Right lobe of liver (tissue), 6 donors: ENCODE measurements around the gene INTS1. TPM values are rescaled to one million over a fixed set of nuclear protein-coding genes. Genes with fewer than 3 reads are reported as not detected.

Experiments used
- ATAC-seq, 4 donors: fragments of 200-7000 bp; cut with Tn5 transposase; one replicate each; pipeline ENCODE4 v1.9.1; 2020; ENCODE audit warnings: mild to moderate bottlenecking in 4 of 4, moderate library complexity in 4 of 4
- DNase-seq, 3 donors: peaks; one replicate each; pipeline ENCODE4 v3.0.0-alpha.2; 2020
- H3K27ac ChIP-seq, 3 donors: fragments of 200-600 bp; one replicate each; pipeline ENCODE4 v1.8.0; 2022
- H3K27me3 ChIP-seq, 2 donors: fragments of 200-600 bp; one replicate each; pipeline ENCODE4 v1.8.0; 2022
- H3K36me3 ChIP-seq, 4 donors: fragments of 200-600 bp; sonication (generic) in 1 of 4; one replicate each; pipeline versions ENCODE4 v1.5.1 to v1.8.0; 2017 to 2022; ENCODE audit warnings: control low read depth in 1 of 4
- H3K4me1 ChIP-seq, 4 donors: fragments of 200-600 bp; sonication (generic) in 1 of 4; one replicate each; pipeline versions ENCODE4 v1.5.1 to v1.8.0; 2017 to 2022; ENCODE audit warnings: control low read depth in 1 of 4
- H3K4me3 ChIP-seq, 3 donors: fragments of 200-600 bp; one replicate each; pipeline ENCODE4 v1.8.0; 2022
- H3K9me3 ChIP-seq, 4 donors: fragments of 200-600 bp; sonication (generic) in 1 of 4; one replicate each; pipeline versions ENCODE4 v1.5.1 to v1.8.0; 2017 to 2022; ENCODE audit warnings: control low read depth in 1 of 4
- CTCF ChIP-seq, 4 donors: fragments of 200-600 bp in 3 of 4; fragments of 450-650 bp in 1 of 4; IDR thresholded peaks; one replicate each; pipeline versions ENCODE4 v1.5.1 to v1.8.0; 2016 to 2022; ENCODE audit warnings: antibody characterized with exemption in 4 of 4, mild to moderate bottlenecking in 2 of 4
- POLR2A ChIP-seq: fragments of 450-650 bp; IDR thresholded peaks from one replicate; pipeline ENCODE4 v1.6.1; 2017; ENCODE audit warnings: antibody characterized with exemption, mild to moderate bottlenecking
- WGBS: methylation state at CpG from one replicate; pipeline ENCODE4 v1.1.6; 2018; ENCODE audit warnings: low coverage, low lambda C conversion rate; ENCODE audit not compliant: insufficient coverage; ENCODE audit errors: missing lambda C conversion rate; 5-methylcytosine and 5-hydroxymethylcytosine counted together
- intact Hi-C, 2 donors: fragments of 100-400 bp; cut with DNase I; formaldehyde crosslinking; loops; one replicate each; pipeline versions ENCODE4 v1.11.2 to v1.14.1; 2022
- total RNA-seq, 6 experiments: library from RNA; depleted of rRNA in 2 of 6; stranded (reverse); fragments of >200 nt in 2 of 6; fragmentation: NEBNext Ultra II Directional in 3 of 6; extraction: Animal tissue kit (Norgen Biotek cat#: 25700) in 3 of 6; gene quantifications; one replicate each; pipeline versions ENCODE4 v1.1.0 to v1.2.4, GENCODE V29; 2016 to 2023
- donor health status: DM: no; HTN: yes; CAD: no.
- donor health status: DM: no; HTN: no; CAD: no.
- donor health status: DM: no; HTN: no; CAD: no.
- donor health status: DM: no; HTN: yes; CAD: no.
- donor health status: DM: no; HTN: yes; CAD: no.

Gene INTS1
- total RNA-seq, 6 experiments from 2014 or later = 30.1 to 49.6 (median 41.2) TPM

- DNase-seq = no peak
- H3K27ac ChIP-seq = no peak overlapping the region
These were observed 21.2 kb upstream of the INTS1 start for GRCh38 chr7:1525409-1525808.

GRCh38 chr7:1523844-1524243 lies 19.7 kb upstream of the INTS1 start:
- DNase-seq = no peak
- Histone ChIP-seq H3K4me1 (no peaks in the 10 kb centered on the region), H3K36me3 (no peaks in the 10 kb centered on the region), H3K27ac (no peak overlapping the region), H3K9me3 (no peaks in the 10 kb centered on the region), H3K4me3 (no peak overlapping the region), H3K27me3 (no peaks in the 10 kb centered on the region)
- TF ChIP-seq POLR2A = no peak
- TF ChIP-seq CTCF (IDR thresholded peaks at IDR 0.05) = no peak
- peak in 1 of 4 donors; percentile 30 for ATAC-seq
- 37% methylated on average over 4 of the region's 17 CpGs for WGBS
- intact Hi-C loops = no loop called here

More at GRCh38 chr7:1525409-1525808, 21.2 kb upstream of the INTS1 start:
- WGBS = 89% methylated on average over 5 of the region's 6 CpGs
- Histone ChIP-seq H3K27me3 (no peaks in the 10 kb centered on the region), H3K4me1 (no peaks in the 10 kb centered on the region), H3K9me3 (no peaks in the 10 kb centered on the region), H3K36me3 (no peaks in the 10 kb centered on the region), H3K4me3 (no peak overlapping the region)
- intact Hi-C loops = no loop called here
- TF ChIP-seq POLR2A (no peak), CTCF (IDR thresholded peaks at IDR 0.05) (no peak)
- no peak for ATAC-seq

- TF ChIP-seq POLR2A = no peak
- no peak for TF ChIP-seq CTCF (IDR thresholded peaks at IDR 0.05)
- intact Hi-C loops = no loop called here
- ATAC-seq (peak in 1 of 4 donors; percentile 23), DNase-seq (no peak)
- Histone ChIP-seq H3K4me1 (no peaks in the 10 kb centered on the region), H3K9me3 (no peaks in the 10 kb centered on the region), H3K4me3 (no peak overlapping the region), H3K27me3 (no peaks in the 10 kb centered on the region), H3K36me3 (no peaks in the 10 kb centered on the region), H3K27ac (no peak overlapping the region)
- 6% methylated on average over 5 of the region's 13 CpGs for WGBS
These were observed 19.0 kb upstream of the INTS1 start for GRCh38 chr7:1523208-1523607.

GRCh38 chr7:1521456-1521855 lies 17.3 kb upstream of the INTS1 start:
- H3K27me3 ChIP-seq = no peaks in the 10 kb centered on the region
- 67% methylated on average over 11 of the region's 11 CpGs for WGBS
- no peaks in the 10 kb centered on the region for H3K9me3 ChIP-seq
- intact Hi-C loops = no loop called here
- ATAC-seq = no peak
- no peaks in the 10 kb centered on the region for H3K4me1 ChIP-seq
- TF ChIP-seq CTCF (IDR thresholded peaks at IDR 0.05) = no peak
- no peak for TF ChIP-seq POLR2A
- no peak overlapping the region for H3K27ac ChIP-seq
- DNase-seq = no peak
- no peaks in the 10 kb centered on the region for H3K36me3 ChIP-seq
- H3K4me3 ChIP-seq = no peak overlapping the region
